Stimulated activated CD8-positive, alpha-beta memory T cell treated with anti-CD3 and anti-CD28 coated beads, Interleukin-2, amount 100 ng/mL, for 1 hour (primary cell): ENCODE results near the gene ATL2.
"Not testable (repeated sequence)": the region's sequence is repeated elsewhere in the genome, so short reads cannot be mapped to it uniquely, and the experiment has no call there.

ENCODE experiments used
- DNase-seq, 2 donors: peaks; one replicate each; pipeline ENCODE4 v3.0.0-alpha.2; 2020; ENCODE audit warnings: low read depth in 2 of 2

Gene ATL2

DNA sequence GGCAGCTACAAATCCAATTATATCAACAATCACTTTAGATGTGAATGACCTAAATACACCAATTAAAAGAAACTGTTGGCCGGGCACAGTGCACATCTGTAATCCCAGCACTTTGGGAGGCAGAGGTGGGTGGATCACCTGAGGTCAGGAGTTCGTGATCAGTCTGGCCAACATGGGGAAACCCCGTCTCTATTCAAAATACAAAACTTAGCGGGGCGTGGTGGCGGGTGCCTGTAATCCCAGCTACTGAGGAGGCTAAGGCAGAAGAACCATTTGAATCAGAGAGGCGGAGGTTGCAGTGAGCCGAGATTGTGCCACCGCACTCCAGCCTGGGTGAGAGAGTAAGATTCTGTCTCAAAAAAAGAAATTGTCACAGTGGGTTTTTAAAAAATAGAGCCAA is 49.5 kb downstream of the ATL2 start:
- no peak for DNase-seq

DNA sequence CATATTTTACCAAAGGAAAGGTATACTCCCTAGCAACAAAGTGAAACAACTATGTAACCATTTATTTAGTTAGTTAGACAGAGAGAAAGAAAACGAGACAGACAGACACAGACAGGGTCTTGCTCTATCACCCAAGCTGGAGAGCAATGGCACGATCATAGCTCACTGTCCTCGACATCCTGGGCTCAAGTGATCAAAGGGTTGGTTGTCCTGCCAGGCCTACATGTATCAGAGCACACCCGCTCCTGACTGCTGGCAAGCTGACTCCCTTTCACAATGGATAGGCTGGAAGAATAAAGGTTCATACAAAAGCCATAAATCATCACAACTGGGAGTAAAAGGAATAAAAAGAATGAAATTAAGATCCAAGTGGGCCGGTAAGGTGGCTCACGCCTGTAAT is 53.5 kb downstream of the ATL2 start:
- no peak for DNase-seq

DNA sequence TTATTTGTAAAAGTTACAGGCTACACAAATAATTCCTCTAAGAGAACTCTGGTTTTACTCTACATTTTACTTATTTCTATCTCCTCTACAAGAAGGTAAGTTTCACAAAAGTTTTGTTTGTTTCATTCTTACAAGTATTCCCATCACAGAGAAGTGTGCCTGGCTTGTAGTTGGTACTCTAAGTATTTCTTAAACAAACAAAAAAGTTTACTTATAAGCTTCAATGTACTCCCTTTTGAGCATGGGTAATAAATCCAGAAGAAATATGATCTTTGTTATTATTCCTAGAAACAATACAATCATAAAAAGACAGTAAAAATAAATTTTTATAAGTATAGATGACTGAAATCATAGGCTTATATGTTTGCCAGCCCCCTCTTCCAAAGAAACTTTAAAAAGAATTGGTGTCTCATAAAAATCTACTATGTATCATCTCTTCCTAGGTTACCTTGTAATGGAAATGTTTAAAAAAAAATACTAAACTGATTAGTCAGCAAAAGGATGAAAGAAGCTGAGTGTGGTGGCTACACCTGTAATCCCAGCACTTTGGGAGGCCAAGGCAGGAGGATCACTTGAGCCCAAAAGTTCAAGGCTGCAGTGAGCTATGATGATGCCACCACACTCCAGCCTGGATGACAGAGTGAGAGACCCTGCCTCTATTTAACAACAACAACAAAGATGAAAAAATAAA is 54.7 kb downstream of the ATL2 start:
- no peak for DNase-seq

DNA sequence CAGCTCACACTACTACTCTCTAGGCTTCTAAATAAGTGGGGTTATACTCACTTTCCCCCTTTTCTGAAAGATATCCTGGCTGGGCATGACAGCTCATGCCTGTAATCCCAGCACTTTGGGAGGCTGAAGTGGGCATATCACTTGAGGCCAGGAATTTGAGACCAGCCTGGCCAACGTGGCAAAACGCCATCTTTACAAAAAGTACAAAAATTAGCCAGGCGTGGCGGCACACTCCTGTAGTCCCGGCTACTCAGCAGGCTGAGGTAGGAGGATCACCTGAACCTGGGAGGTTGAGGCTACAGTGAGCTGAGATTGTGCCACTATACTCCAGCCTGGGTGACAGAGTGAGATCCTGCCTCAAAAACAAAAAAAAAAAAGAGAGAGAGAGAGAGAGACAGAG is 57.8 kb downstream of the ATL2 start:
- not testable (repeated sequence) for DNase-seq

DNA sequence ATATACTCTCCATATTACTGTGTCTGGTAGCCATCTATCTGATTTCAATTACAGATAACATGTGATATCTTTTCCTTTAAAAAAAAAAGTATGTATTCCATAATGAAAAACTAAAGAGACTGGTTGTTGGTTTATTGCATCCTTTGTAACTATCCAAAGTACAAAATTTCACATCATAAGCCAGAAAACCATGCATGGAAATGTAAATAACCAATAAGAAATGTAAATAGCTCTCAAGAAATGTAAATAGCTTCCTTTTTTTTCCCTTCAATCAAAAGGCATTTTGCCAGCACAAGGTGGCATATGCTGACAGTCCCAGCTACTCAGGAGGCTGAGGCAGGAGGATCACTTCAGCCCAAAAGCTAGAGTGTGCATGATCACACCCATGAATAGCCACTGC is 59.3 kb downstream of the ATL2 start:
- no peak for DNase-seq

DNA sequence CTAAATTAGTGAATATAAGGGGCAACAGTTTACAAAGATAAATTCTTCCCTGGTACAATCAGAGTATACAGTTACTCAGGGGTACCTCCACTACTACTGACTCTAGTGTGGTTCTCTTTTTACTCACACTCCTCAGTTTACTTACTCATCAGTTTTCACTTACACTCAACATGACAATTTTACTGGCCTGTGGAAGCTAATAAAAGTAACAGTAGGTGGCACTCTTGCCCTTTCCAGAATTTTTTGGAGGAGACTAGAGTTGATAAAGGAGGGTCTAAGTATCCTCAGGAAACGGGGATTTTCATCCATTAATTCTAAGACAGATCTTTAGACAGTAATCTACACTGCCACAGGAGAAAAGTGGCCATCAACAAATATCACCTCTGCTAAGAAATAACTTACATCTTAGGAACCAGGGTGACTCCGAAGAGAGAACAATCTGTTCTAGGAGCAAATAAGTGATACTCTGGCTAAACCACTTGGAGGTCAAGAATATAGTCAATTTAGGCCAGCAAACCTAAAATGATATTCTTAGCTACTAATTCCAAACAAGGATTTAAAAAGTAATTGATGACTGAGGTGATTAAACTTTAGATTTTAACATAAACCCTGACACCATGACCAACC is 61.3 kb downstream of the ATL2 start:
- DNase-seq: no peak

DNA sequence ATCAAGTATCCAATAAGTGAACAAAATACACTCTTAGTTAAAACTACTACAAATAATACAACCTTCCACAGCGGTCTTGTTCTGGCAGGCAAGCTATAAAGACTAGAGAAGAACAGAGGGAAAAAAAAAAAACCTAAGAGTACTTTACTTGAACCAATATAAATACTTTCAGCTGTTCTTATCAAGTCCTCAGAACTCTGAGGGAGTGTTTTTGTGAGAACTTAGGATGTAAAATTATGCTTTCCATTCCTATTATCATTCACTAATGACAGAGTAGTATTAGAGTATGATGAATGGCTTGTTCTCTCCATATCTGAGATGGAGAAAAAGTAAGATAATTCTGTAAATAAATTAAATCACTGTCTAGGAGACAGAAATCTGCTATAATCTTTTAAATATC is 68.3 kb downstream of the ATL2 start:
- no peak for DNase-seq

DNA sequence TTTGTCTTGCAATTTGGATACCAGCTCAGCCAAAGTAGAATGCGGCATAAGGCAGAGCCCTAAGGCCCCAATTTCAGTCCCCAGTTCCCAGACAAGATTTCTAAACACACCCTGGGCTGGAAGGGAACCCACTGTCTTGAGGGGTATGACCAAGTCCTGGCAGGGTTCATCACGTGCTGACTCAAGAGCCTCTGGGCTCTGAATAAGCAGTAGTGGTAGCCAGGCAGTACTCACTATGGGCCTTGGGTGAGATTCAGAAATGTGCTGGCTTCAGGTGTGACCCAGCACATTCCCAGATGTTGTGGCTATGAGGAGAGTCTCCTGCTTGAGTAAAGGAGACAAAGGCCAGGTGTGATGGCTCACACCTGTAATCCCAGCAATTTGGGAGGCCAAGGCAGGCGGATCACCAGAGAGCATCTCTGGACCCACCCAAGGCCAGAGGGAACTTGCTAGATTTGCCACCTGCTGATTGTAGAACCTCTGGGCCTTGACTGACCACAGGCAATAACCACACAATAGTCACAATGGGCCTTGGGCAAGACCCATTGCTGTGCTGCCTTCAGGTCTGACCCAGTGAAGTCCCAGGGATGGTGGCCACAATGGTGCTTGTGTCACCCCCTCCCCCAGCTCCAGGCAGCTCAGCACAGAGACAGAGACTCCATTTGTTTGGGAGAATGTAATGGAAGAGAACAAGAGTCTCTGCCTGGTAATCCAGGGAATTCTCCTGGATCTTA is 74.9 kb downstream of the ATL2 start:
- no peak for DNase-seq

DNA sequence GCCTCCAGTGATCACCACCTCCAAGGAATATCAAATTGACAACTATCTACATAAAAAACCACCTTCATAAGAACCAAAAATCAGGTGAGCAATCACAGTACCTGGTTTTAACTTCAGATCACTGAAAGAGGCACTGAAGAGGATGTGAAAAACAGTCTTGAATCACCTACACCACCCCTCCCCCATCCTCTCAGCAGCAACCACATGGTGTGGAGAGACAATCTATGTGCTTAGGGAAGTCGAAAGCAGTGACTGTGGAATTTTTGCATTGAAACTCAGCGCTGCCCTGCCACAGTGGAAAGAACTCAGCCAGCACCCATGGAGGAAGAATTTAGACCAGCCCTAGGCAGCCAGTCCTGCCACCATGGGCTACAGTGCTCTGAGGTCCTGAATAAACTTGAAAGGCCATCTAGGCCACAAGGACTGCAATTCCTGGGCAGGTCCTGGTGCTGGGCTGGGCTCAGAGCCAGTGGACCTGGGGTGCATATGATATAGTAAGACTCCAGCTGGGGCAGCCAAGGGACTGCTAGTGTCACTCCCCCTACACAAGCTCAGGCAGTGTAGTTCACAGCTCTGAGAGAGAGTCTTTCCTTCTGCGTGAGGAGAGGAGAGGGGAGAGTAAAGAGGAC is 75.6 kb downstream of the ATL2 start:
- DNase-seq: no peak

DNA sequence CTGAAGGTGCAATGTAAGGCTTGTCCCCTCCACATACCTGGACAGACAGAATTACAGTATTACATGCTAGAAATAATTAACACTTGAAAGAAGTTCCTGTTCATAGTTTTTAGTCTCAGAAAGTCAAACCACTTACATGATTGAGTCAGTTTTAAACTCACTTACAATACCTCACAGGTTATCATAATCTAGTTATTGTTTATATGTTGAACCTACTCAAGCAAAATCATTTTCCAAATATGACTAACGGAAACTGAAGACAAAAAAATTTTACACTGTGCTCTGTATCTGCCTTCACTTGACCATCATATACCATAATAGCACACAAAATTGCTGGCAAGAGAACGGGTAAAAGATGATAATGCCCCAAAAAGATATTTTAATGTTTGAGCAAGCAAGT is 78.5 kb downstream of the ATL2 start:
- DNase-seq: no peak

DNA sequence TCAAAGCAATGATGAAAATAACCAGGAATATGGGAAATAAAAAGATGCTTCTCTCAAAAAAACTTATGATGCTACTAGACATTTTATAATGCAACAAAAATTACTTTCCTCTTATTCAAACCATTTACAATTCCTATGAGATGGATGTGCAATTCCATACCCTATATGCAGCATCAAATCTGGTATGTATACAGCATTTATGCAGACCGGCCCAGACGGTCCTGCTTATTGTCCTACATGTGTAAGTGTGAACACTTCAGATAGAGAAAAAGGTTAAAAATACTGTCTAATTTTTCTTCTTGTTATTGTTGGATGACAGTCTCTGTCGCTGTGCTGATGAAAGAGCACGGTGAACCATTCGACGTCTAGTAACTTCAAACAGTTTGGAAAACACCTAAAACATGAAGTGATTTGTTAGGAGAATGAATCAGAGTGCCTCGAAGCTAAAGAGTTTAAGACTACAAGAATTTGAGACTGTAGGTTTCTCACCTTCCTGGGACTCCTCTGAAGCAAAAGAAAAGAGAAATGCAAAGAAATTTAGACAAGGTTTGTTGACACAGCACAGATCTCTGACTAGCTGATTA is 80.8 kb downstream of the ATL2 start:
- DNase-seq: no peak

DNA sequence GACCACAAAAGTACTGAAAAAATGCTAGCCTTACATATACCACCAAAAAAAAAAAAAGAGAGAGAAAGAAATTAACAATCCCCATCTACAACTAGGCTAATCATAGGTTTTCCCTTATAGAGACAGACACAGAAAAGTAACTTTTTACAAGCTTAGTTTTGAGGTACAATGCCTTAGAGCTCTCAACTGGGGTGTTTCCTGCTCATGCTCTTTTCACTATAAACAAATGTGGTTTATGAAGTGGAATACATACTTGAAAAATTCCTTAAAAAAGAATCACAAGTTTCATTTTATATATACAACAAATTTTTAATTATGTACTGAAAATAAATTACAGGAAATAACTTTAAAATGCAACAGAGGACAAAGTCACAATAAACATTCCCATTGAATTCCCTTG is 82.5 kb downstream of the ATL2 start:
- DNase-seq: no peak

DNA sequence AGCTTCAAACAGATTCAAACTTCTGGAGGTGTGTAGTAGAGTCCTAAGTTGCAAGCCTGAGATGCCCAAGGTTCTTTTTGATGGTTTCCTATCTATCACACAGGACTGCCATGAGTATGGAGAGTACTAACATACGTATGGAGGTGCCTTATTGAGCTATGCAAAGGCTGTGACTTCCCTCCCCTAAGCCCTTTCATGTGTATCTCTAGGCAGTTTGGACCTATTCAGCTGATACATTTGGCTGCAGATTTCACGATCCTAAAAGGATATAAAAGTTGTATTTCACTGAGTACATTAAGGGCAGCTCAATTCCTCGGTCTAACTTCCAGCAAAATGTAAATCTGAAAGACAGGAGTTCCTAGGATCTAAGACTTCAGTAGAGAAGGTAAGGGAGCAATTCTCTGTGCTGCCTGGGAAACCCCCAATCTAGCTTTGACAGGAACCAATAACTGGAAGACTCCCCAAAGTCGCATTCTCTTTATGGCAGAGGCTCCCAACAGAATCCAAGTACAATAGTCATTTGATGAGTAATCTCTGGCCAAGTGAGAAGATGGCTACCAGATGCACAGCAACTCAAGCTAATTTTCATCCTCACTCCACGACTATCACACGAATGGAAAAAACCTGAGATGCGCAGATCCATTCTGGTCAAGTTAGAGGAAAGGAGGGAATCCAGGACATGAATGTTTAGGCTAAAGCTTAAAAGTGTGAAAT is 83.8 kb downstream of the ATL2 start:
- no peak for DNase-seq

DNA sequence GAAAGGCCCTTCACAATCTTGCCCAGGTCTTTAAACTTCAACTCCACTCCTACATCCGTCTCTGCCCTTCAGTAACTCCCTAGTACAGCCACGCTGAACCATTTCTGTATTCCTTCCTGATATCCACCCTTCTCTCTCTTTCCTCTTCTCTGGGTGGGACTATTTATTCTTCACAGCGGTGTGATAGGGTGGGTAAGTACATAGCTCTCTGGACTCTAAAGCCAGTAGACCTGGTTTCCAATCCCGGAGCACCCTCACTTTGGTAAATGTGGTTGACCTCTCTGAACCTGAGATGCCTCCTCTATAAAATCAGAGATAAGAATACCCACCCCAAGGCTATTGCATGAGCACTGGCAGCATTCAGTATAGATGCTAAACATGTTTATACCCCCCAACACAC is 86.7 kb downstream of the ATL2 start:
- no peak for DNase-seq

DNA sequence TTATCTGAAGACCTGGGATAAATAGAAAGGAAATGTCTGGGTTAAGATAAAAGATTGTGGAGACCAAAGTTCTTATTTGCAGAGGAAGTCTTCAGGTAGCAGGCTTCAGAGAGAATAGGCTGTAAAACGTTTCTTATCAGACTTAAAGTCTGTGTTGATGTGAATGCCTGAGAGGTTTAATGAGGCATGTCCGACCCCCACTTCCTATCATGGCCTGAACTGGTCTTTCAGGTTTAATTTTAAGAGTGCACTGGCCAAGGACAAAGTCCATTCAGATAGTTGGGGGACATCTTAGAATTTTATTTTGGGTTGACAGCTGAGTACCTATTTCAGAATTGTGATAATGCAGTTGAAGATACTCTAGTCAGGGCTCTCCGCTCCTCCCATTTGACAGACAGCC is 92.1 kb downstream of the ATL2 start:
- DNase-seq: no peak

DNA sequence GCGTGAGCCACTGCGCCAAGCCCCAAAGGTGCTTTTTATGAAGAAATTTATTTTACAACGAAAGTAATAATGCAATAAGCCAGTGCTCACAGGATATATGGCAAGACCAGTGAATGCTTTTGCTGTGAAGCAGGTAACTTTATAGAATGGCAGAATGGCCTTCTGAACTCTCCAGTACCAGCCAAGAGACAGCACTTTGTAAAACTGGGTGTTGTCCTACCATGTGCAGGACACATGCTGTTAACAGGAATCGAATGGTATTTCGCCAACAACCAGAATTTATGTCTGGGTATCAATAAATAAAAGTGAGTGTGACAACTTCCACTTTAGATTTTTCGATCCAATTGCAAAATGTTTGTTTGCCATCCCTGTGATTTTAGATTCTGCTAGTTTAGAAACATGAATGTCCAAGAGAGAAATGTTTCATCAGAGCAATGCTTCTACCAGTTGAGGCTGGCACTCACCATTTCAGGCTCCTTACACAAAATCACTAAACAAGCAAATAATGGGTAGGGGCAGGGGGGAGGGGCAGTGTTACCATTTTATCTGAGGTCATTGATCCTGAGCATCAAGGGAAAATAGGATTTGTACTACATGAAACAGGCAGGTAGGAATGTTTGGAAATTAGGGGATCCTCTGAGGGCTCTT is 95.9 kb downstream of the ATL2 start:
- no peak for DNase-seq

DNA sequence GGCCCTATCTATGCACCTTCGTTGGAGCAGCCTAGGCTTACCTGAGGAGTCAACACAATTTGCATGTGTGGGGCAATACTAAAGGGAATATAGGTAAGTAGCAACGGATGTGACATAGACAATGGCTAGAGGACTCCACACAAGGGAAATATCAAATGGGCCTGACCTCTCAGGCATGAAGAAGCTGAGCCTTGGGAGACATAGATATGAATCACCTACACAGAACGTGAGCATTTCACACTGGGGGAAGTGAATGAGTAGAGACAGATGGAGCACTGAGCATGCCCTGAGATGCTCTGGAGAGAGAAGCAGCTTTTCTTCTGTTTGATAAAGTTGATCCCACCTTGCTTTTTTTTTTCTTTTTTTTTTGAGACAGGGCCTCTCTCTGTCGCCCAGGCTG is 97.9 kb downstream of the ATL2 start:
- no peak for DNase-seq

DNA sequence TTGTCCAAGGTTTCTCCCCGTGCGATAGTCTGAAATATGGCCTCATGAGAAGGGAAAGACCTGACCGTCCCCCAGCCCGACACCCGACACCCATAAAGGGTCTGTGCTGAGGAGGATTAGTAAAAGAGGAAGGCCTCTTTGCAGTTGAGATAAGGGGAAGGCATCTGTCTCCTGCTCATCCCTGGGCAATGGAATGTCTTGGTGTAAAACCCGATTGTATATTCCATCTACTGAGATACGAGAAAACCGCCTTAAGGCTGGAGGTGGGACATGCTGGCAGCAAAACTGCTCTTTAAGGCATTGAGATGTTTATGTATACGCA is 99.0 kb downstream of the ATL2 start:
- DNase-seq: not testable (repeated sequence)

DNA sequence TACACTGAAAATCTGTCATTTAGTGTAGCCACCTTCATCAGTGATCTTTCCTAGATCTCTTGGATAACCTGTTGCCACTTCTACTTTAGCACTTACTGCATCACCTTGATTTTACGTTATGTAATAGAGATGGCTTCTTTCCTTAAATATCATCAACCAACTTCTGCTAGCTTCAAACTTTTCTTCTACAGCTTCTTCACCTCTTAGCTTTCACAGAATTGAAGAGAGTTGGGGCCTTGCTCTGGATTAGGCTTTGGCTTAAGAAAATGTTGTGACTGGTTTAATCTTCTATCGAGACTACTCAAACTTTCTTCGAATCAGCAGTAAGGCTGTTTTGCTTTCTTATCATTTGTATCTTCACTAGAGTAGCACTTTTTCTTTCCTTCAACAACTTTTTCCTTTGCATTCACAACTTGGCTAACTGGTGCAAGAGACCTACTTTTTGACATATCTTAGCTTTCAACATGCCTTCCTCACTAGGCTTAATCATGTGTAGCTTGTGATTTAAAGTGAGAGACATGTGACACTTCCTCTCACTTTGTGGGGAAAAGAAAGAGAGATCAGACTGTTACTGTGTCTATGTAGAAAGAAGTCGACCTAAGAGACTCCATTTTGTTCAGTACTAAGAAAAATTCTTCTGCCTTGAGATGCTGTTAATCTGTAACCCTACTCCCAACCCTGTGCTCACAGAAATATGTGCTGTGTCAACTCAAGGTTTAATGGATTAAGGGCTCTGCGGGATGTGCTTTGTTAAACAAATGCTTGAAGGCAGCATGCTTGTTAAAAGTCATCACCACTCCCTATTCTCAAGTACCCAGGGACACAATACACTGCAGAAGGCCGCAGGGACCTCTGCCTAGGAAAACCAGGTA is 99.6 kb downstream of the ATL2 start:
- no peak for DNase-seq
